Cardiac fibroblast (primary cell): ENCODE results near the gene CEP170B.
"Not testable (repeated sequence)": the region's sequence is repeated elsewhere in the genome, so short reads cannot be mapped to it uniquely, and the experiment has no call there.

ENCODE experiments used
- DNase-seq, 2 donors: peaks; one replicate each; pipeline versions ENCODE4 v3.0.0 to v3.0.0-alpha.2; 2010; ENCODE audit warnings: low read depth in 2 of 2
- H3K4me3 ChIP-seq, 2 donors: replicated peaks in 1 of 2; 1 replicate in 1 of 2; 2 replicates in 1 of 2; pipeline ENCODE4 v1.5.1; 2011; ENCODE audit warnings: low read depth in 2 of 2, low read length in 2 of 2, mild to moderate bottlenecking in 2 of 2, moderate library complexity in 1 of 2
- CTCF ChIP-seq: IDR thresholded peaks from one replicate; pipeline ENCODE4 v1.5.1; 2011; ENCODE audit warnings: low read depth, mild to moderate bottlenecking, low read length, inconsistent platforms

The CEP170B gene

DNA sequence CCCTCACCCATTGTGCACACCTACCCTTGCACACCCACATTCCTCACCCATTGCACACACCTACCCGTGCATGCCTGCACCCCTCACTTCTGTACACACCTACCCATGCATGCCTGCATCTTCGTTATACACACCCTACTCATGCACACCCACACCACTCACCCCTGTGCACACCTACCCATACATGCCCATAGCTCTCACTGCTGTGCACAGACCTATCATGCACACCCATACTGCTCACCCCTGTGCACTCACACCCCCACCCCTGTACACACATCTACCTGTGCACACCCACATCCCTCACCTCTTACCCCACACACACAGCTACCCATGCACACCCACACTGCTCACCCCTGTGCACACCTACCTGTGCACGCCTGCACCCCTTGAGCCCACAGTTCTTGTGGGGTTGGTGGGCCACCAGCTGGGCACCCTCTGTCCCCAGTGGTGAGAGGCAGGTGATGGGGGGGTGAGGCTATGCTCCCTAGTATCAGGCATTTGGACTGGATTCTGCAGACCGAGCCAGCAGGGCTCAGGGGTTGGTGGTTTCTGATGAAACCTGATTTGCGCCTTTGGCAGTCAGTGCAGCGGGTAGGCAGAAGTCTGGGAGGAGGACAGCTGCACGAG, 15.6 kb downstream of the CEP170B start:
- TF ChIP-seq CTCF = no peak
- no peak for DNase-seq
- no peak overlapping the region for H3K4me3 ChIP-seq

DNA sequence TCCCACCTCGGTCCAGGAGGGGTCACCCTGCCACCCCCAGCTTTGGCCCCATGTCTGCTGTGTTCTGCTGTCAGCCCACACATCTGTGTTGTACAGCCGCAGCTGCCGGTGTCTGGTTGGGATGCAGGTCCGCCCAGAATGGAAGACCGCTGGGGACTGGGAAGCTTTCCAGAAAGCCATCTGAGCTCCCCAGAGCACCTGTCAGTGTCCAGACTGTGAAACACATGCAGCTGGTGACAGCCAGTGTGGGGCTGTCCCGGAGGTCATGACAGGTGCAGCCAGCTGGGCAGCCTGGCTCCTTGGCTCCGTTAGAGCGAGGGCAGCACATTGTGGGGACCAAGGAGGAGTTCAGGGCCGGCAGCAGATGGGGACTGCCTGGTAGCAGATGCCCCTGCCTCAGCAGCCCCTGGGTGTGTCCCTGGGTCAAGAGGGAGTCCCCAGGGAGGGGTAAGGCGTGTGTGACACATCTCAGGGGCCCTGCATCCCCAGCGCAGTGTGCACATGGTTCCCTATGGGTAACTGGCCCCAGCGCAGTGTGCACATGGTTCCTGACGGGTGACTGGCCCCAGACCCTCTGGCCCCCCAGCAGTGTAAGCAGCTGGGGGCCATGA, 16.4 kb downstream of the CEP170B start:
- H3K4me3 ChIP-seq = no peak overlapping the region
- TF ChIP-seq CTCF = no peak
- no peak for DNase-seq

GRCh38 chr14:104882325-104882973, 17.4 kb downstream of the CEP170B start:
- H3K4me3 ChIP-seq = no peak overlapping the region
- TF ChIP-seq CTCF = no peak
- DNase-seq = no peak

- no peak for DNase-seq
- TF ChIP-seq CTCF = no peak
Measured at GRCh38 chr14:104882991-104883660, 18.1 kb downstream of the CEP170B start.

GRCh38 chr14:104883681-104884361, 18.8 kb downstream of the CEP170B start:
- no peak for TF ChIP-seq CTCF
- DNase-seq = no peak
- H3K4me3 ChIP-seq = no peak overlapping the region

More at GRCh38 chr14:104882991-104883660, 18.1 kb downstream of the CEP170B start:
- H3K4me3 ChIP-seq = no peak overlapping the region

DNA sequence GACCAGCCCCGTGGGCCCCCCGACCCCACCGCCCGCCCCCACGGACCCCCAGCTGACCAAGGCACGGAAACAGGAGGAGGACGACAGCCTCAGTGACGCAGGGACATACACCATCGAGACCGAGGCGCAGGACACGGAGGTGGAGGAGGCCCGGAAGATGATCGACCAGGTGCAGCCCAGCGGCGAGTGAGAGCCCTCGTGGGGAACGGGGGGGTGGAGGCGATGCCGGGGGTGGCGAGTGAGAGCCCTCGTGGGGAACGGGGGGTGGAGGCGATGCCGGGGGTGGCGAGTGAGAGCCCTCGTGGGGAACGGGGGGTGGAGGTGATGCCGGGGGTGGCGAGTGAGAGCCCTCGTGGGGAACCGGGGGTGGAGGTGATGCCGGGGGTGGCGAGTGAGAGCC, 19.3 kb downstream of the CEP170B start:
- H3K4me3 ChIP-seq, DNase-seq: not testable (repeated sequence)
